SH-SY5Y (cell line): ENCODE measurements around the gene FAM222A.
A peak's percentile ranks its signal among the peaks of the same experiment; 100 is the strongest.

Source experiments
- GATA2 ChIP-seq: IDR thresholded peaks from 2 replicates; pipeline ENCODE4 v1.6.1; 2011; ENCODE audit warnings: mild to moderate bottlenecking, low read depth, low read length
- GATA3 ChIP-seq: IDR thresholded peaks from 2 replicates; pipeline ENCODE4 v1.6.1; 2011; ENCODE audit warnings: low read depth, mild to moderate bottlenecking, low read length, moderate library complexity

The FAM222A gene

DNA sequence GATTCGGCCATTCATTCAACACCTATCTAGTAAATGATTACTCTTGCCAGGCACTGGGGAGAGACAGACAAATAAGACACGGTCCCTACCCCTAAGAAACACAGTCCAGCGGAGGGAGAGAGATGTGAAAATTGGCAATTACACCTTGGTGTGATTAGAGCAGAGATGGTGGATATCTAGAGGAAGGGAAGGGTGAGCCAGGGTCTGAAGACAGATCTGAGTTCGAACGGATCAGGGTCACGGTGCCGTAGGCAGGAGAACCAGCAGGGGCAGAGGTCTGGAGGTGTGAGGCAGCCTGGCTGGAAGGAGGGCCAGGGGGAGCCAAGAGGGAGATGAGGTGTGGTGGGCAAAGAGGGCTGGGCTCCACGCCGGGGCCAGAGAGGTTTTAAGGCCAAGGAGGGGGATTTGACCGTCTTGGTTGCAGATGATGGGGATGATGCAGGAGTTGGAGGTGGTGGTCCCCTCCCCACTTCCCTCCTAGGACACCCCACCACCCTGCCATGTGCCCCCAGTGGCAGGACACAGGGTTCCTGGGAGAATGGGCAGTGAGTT is 27.1 kb downstream of the FAM222A start:
- TF ChIP-seq GATA2 = no peak
- no peak for TF ChIP-seq GATA3

- TF ChIP-seq GATA2 (no peak), GATA3 (no peak)
Measured at GRCh38 chr12:109741286-109741969, 27.8 kb downstream of the FAM222A start.

- TF ChIP-seq GATA2 (no peak), GATA3 (no peak)
Measured at GRCh38 chr12:109741970-109742703, 28.5 kb downstream of the FAM222A start.

GRCh38 chr12:109743076-109743910 is 29.7 kb downstream of the FAM222A start:
- no peak for TF ChIP-seq GATA2
- no peak for TF ChIP-seq GATA3

DNA sequence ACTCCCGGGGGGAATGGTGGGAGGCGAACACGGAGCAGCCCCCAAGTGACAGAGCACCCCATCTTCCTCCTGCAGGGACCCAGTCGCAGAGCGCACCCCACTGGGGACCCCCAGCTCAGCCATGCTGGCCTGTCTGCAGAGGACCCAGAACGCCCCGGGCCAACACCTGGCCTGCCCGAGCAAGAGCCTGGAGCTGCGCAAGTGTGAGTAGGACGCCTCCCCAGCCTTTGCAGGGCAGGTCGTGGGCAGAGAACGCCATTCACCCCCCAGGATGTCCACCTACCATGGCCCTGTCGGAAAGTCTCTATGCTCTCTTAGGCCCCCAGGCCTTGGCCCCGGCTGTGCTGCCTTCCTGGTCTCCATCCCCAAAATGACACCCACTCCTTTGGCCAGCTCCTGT is 30.4 kb downstream of the FAM222A start:
- TF ChIP-seq GATA2 = no peak
- no peak for TF ChIP-seq GATA3

- TF ChIP-seq GATA2 (no peak), GATA3 (no peak)
Measured at GRCh38 chr12:109744986-109745942, 31.6 kb downstream of the FAM222A start.

GRCh38 chr12:109752117-109753053 is 38.8 kb downstream of the FAM222A start:
- TF ChIP-seq GATA3 (peak; percentile 78), GATA2 (peak; percentile 90)

- TF ChIP-seq GATA2 = no peak
- TF ChIP-seq GATA3 = no peak
Measured at GRCh38 chr12:109753054-109753401, 39.4 kb downstream of the FAM222A start.

- TF ChIP-seq GATA3 = peak; percentile 43; the same call in 1 of the 2 replicates
- TF ChIP-seq GATA2 = peak; percentile 79
Measured at GRCh38 chr12:109753959-109754358, 40.3 kb downstream of the FAM222A start.

DNA sequence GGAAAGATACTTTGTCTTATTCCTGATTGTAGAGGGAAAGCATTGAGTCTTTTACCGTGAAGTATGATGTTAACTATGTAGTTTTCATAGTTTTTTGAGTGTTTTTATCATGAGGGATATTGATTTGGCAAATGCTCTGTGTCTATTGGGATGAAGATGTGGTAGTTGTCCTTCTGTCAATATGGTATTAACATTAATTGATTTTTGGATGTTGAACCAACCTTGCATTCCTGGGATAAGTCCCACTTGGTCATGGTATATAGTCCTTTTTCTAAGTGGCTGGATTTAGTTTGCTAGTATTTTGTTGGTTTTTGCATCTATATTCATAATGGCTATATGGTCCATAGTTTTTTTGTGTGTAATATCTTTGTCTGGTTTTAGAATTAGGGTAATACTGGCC is 42.8 kb downstream of the FAM222A start:
- TF ChIP-seq GATA3 (no peak), GATA2 (no peak)

DNA sequence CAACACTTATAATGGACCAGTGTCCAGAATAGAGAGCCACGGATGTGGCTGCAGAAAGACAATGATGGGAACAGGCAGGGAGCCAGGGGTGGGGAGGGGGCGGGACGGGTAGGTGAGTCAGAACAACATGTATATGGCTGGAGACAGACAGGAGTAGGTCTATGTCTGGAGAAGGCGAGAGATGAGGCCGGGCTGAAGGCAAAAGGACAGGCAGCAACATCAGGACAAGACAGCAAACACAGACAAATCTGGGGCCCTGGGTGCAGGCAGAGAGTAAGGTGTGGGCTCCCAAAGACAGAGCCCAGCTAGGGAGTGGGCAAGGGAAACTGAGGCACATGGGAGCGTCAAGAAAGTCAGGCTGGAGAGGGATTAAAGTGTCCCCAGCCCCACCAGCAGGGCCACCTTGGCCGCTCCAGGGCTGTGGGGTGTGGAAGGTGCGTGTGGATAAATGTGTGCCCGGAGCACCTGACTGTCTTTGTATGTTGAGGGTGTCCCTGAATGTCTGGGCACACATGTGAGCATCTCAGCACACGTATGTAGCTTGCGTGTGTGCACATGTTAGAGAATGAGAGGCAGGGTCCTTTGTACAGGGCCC is 44.1 kb downstream of the FAM222A start:
- TF ChIP-seq GATA2 = no peak
- no peak for TF ChIP-seq GATA3
